ENCODE measurements around the gene ABRACL. TPM values are rescaled to one million over a fixed set of nuclear protein-coding genes. Genes with fewer than 3 reads are reported as not detected.

The ABRACL gene
- total and polyA plus RNA-seq, 9 of the 15 experiments (the other 6 are each of a cell fraction or from before 2014, with no cell fraction given), result 1.1 to 5.2 (median 1.9) TPM

GRCh38 chr6:138986578-138986977, 42.0 kb upstream of the ABRACL start (continued):
- no peak for TF ChIP-seq NR2C1 (IDR thresholded peaks at IDR 0.05)
- TF ChIP-seq NR2C1 (tag; IDR thresholded peaks at IDR 0.05), result no peak
- TF ChIP-seq EP300 (IDR thresholded peaks at IDR 0.05; ENCODE audit: low read length), result peak; percentile 47
- no peak for TF ChIP-seq HMGN3 (IDR thresholded peaks at IDR 0.05; ENCODE audit: borderline replicate concordance, extremely low read depth, insufficient read length, low read depth, low read length)
- TF ChIP-seq, protein P1, sequence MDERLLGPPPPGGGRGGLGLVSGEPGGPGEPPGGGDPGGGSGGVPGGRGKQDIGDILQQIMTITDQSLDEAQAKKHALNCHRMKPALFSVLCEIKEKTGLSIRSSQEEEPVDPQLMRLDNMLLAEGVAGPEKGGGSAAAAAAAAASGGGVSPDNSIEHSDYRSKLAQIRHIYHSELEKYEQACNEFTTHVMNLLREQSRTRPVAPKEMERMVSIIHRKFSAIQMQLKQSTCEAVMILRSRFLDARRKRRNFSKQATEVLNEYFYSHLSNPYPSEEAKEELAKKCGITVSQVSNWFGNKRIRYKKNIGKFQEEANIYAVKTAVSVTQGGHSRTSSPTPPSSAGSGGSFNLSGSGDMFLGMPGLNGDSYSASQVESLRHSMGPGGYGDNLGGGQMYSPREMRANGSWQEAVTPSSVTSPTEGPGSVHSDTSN (CRISPR knock-in tag; IDR thresholded peaks at IDR 0.05; ENCODE audit: low read depth), result no peak
- TF ChIP-seq, protein P1 (tag; conservative IDR thresholded peaks at IDR 0.05; ENCODE audit: low read depth), result peak; percentile 36; the same call in 1 of the 2 replicates
- TF ChIP-seq CHD2 (IDR thresholded peaks at IDR 0.05; ENCODE audit: low read depth, low read length), result no peak
- no peak for TF ChIP-seq U2AF2 (optimal IDR thresholded peaks at IDR 0.05; ENCODE audit: low read depth, low read length)
- TF ChIP-seq RAD21 (CRISPR knock-in tag; conservative IDR thresholded peaks at IDR 0.05 in 1 of 2, IDR thresholded peaks at IDR 0.05 in 1 of 2), result no peak
- TF ChIP-seq HDAC1 (IDR thresholded peaks at IDR 0.05), result peak in 1 of 2 experiments; percentile 53; a peak in 1 of 4 replicates
- peak; percentile 91 for TF ChIP-seq HMBOX1 (IDR thresholded peaks at IDR 0.05)
- 0 out of 4 replicates have a peak, but pooled peaks of 1 of the 2 experiments have one; percentile 28 for TF ChIP-seq ETV6 (IDR thresholded peaks at IDR 0.05; ENCODE audit: borderline replicate concordance in 1 of 2, low read depth in 2 of 2, low read length in 1 of 2)
- no peak for TF ChIP-seq ETV6 (CRISPR knock-in tag; IDR thresholded peaks at IDR 0.05; ENCODE audit: borderline replicate concordance)
- no peak for TF ChIP-seq ZNF551 (CRISPR knock-in tag; IDR thresholded peaks at IDR 0.05)
- TF ChIP-seq CCNT2 (IDR thresholded peaks at IDR 0.05; ENCODE audit: borderline replicate concordance, extremely low read depth, insufficient read length, low read depth, low read length), result no peak
- TF ChIP-seq POLR3G (IDR thresholded peaks at IDR 0.05; ENCODE audit: extremely low read depth, insufficient read length, insufficient replicate concordance), result no peak
- no peak for TF ChIP-seq E2F3 (CRISPR knock-in tag; IDR thresholded peaks at IDR 0.05)
- peak; percentile 71 for TF ChIP-seq STAT5A (IDR thresholded peaks at IDR 0.05; ENCODE audit: borderline replicate concordance, low read length)
- TF ChIP-seq TCF7 (IDR thresholded peaks at IDR 0.05; ENCODE audit: borderline replicate concordance), result no peak
- no peak for TF ChIP-seq GABPB2 (CRISPR knock-in tag; conservative IDR thresholded peaks at IDR 0.05)
- peak; percentile 83 for TF ChIP-seq DACH1 (IDR thresholded peaks at IDR 0.05; ENCODE audit: partially characterized antibody)
- TF ChIP-seq BRD4 (IDR thresholded peaks at IDR 0.05), result no peak
- no peak for TF ChIP-seq ZNF146 (CRISPR knock-in tag; IDR thresholded peaks at IDR 0.05; ENCODE audit: unreplicated experiment)
- peak; percentile 67; the same call in 1 of the 2 replicates for TF ChIP-seq TEAD4 (IDR thresholded peaks at IDR 0.05; ENCODE audit: low read length)
- TF ChIP-seq TEAD4 (CRISPR knock-in tag; IDR thresholded peaks at IDR 0.05; ENCODE audit: borderline replicate concordance), result no peak
- peak; percentile 61; the same call in 1 of the 2 replicates for TF ChIP-seq ZNF24 (IDR thresholded peaks at IDR 0.05)
- peak; percentile 70 for TF ChIP-seq CBFA2T3 (IDR thresholded peaks at IDR 0.05)
- peak; percentile 74 for TF ChIP-seq ARID1B (IDR thresholded peaks at IDR 0.05)

Data from K562 (cell line).